ENCODE data around the gene ADGRL3.
"Not testable (repeated sequence)": the region's sequence is repeated elsewhere in the genome, so short reads cannot be mapped to it uniquely, and the experiment has no call there.

Gene ADGRL3

GRCh38 chr4:61665649-61666048 lies 465.5 kb downstream of the ADGRL3 start:
- DNase-seq: no peak

GRCh38 chr4:61666244-61666643 lies 466.1 kb downstream of the ADGRL3 start:
- no peak for DNase-seq

- DNase-seq: no peak
These were observed 471.5 kb downstream of the ADGRL3 start for GRCh38 chr4:61671599-61671998.

- DNase-seq: no peak
These were observed 475.3 kb downstream of the ADGRL3 start for GRCh38 chr4:61675464-61675863.

GRCh38 chr4:61678297-61678696 lies 478.2 kb downstream of the ADGRL3 start:
- no peak for DNase-seq

GRCh38 chr4:61693520-61693919 lies 493.4 kb downstream of the ADGRL3 start:
- DNase-seq: no peak

GRCh38 chr4:61714387-61714911 lies 514.3 kb downstream of the ADGRL3 start:
- DNase-seq: no peak

- DNase-seq: no peak
These were observed 516.3 kb downstream of the ADGRL3 start for GRCh38 chr4:61716426-61716825.

- no peak for DNase-seq
These were observed 523.4 kb downstream of the ADGRL3 start for GRCh38 chr4:61723492-61723891.

- no peak for DNase-seq
These were observed 527.2 kb downstream of the ADGRL3 start for GRCh38 chr4:61727286-61727685.

GRCh38 chr4:61734409-61734808 lies 534.3 kb downstream of the ADGRL3 start:
- DNase-seq: no peak

GRCh38 chr4:61739887-61740286 lies 539.8 kb downstream of the ADGRL3 start:
- no peak for DNase-seq

GRCh38 chr4:61740886-61741285 lies 540.8 kb downstream of the ADGRL3 start:
- DNase-seq: no peak

- DNase-seq: peak; percentile 0
These were observed 541.4 kb downstream of the ADGRL3 start for GRCh38 chr4:61741327-61742096.

- no peak for DNase-seq
These were observed 550.7 kb downstream of the ADGRL3 start for GRCh38 chr4:61750810-61751209.

GRCh38 chr4:61752617-61753016 lies 552.5 kb downstream of the ADGRL3 start:
- DNase-seq: no peak

- DNase-seq: no peak
These were observed 553.6 kb downstream of the ADGRL3 start for GRCh38 chr4:61753739-61754138.

- not testable (repeated sequence) for DNase-seq
These were observed 556.8 kb downstream of the ADGRL3 start for GRCh38 chr4:61756937-61757336.

GRCh38 chr4:61757983-61758382 lies 557.9 kb downstream of the ADGRL3 start:
- not testable (repeated sequence) for DNase-seq

- DNase-seq: not testable (repeated sequence)
These were observed 558.5 kb downstream of the ADGRL3 start for GRCh38 chr4:61758596-61758995.

- DNase-seq: not testable (repeated sequence)
These were observed 559.1 kb downstream of the ADGRL3 start for GRCh38 chr4:61759245-61759644.

- not testable (repeated sequence) for DNase-seq
These were observed 559.8 kb downstream of the ADGRL3 start for GRCh38 chr4:61759885-61760284.

GRCh38 chr4:61760820-61761219 lies 560.7 kb downstream of the ADGRL3 start:
- DNase-seq: no peak

- no peak for DNase-seq
These were observed 562.8 kb downstream of the ADGRL3 start for GRCh38 chr4:61762722-61763627.
